Suprapubic skin (tissue), 3 donors: ENCODE results near the gene CHRM4.

Experiments
- POLR2A ChIP-seq, 2 donors: fragments of 450-650 bp; IDR thresholded peaks; one replicate each; pipeline ENCODE4 v1.6.1; 2017; ENCODE audit warnings: antibody characterized with exemption in 2 of 2, mild to moderate bottlenecking in 2 of 2, moderate library complexity in 2 of 2
- TF ChIP-seq, protein P1 (sequence below), 2 donors: fragments of 200-600 bp in 1 of 2; fragments of 450-650 bp in 1 of 2; sonication (generic) in 1 of 2; IDR thresholded peaks; one replicate each; pipeline ENCODE4 v1.5.1; 2016 to 2019; ENCODE audit warnings: antibody characterized with exemption in 2 of 2, mild to moderate bottlenecking in 1 of 2, moderate library complexity in 1 of 2

DNA sequence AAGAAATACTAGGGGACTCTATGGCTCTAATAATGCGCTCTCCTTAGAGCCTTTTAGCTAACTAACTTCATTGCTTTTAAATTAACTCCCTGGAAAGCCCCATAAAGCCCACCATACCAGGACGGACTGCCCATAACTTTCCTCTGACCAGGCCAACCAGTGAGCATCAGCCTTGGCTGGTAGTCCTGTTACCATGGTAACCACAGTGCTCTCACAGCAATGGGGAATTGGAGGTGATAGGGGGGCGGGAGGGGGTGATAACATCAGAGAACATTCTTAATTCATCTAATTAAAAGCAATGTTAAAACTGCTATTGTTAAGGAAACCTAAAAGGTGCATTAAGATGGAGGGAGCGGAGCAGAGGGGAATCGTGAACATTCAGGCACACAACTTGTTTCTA lies 27.2 kb upstream of the CHRM4 start:
- TF ChIP-seq, protein P1, sequence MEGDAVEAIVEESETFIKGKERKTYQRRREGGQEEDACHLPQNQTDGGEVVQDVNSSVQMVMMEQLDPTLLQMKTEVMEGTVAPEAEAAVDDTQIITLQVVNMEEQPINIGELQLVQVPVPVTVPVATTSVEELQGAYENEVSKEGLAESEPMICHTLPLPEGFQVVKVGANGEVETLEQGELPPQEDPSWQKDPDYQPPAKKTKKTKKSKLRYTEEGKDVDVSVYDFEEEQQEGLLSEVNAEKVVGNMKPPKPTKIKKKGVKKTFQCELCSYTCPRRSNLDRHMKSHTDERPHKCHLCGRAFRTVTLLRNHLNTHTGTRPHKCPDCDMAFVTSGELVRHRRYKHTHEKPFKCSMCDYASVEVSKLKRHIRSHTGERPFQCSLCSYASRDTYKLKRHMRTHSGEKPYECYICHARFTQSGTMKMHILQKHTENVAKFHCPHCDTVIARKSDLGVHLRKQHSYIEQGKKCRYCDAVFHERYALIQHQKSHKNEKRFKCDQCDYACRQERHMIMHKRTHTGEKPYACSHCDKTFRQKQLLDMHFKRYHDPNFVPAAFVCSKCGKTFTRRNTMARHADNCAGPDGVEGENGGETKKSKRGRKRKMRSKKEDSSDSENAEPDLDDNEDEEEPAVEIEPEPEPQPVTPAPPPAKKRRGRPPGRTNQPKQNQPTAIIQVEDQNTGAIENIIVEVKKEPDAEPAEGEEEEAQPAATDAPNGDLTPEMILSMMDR (IDR thresholded peaks at IDR 0.05): no peak
- no peak for TF ChIP-seq POLR2A (IDR thresholded peaks at IDR 0.05)
